HepG2 (cell line): ENCODE data around the gene ADSS1. TPM values are rescaled to one million over a fixed set of nuclear protein-coding genes. Genes with fewer than 3 reads are reported as not detected.

Experiments used
- CBFB ChIP-seq: sonication (generic); formaldehyde crosslinking; IDR thresholded peaks from 2 replicates; pipeline ENCODE4 v1.4.0; 2020; ENCODE audit warnings: missing genetic modification reagents
- CCDC6 ChIP-seq: sonication (generic); formaldehyde crosslinking; IDR thresholded peaks from 2 replicates; pipeline ENCODE4 v1.8.1; 2022; ENCODE audit warnings: mild to moderate bottlenecking, missing genetic modification reagents, moderate library complexity
- KDM5B ChIP-seq: sonication (generic); formaldehyde crosslinking; IDR thresholded peaks from 2 replicates; pipeline ENCODE4 v1.4.0; 2020; ENCODE audit warnings: missing genetic modification reagents, mild to moderate bottlenecking, borderline replicate concordance
- PAF1 ChIP-seq: IDR thresholded peaks from 2 replicates; pipeline ENCODE4 v1.6.1; 2016; ENCODE audit warnings: missing genetic modification reagents, missing compliant biosample characterization
- POLR2A ChIP-seq, 2 experiments: IDR thresholded peaks; 2 replicates each; pipeline ENCODE4 v1.6.1; 2011; ENCODE audit warnings: low read depth in 2 of 2, low read length in 2 of 2, mild to moderate bottlenecking in 1 of 2, moderate library complexity in 1 of 2; ENCODE audit not compliant: insufficient read depth in 1 of 2
- REPIN1 ChIP-seq: sonication (generic); formaldehyde crosslinking; IDR thresholded peaks from 2 replicates; pipeline ENCODE4 v1.8.0; 2022; ENCODE audit warnings: missing genetic modification reagents, low read depth, mild to moderate bottlenecking, borderline replicate concordance
- RFXANK ChIP-seq: IDR thresholded peaks from 2 replicates; pipeline ENCODE4 v1.6.1; 2016
- SMARCE1 ChIP-seq: fragments of 450-650 bp; IDR thresholded peaks from 2 replicates; pipeline ENCODE4 v1.6.1; 2017; ENCODE audit warnings: borderline replicate concordance
- ZNF468 ChIP-seq: sonication (generic); formaldehyde crosslinking; IDR thresholded peaks from 2 replicates; pipeline ENCODE4 v1.8.0; 2022; ENCODE audit warnings: mild to moderate bottlenecking, moderate library complexity, missing genetic modification reagents
- ZNF7 ChIP-seq: IDR thresholded peaks from 2 replicates; pipeline ENCODE4 v1.6.1; 2016; ENCODE audit warnings: missing biosample characterization, missing genetic modification reagents
- polyA plus RNA-seq, 8 experiments: library from polyadenylated mRNA; depleted of rRNA in 3 of 8; stranded (reverse) in 7 of 8; unstranded in 1 of 8; fragments of >200 nt; fragmentation: Illumina TruSeq in 4 of 8; extraction: Trizol in 4 of 8; gene quantifications; 2 replicates each; pipeline versions ENCODE4 v1.2.1 to v1.2.3, GENCODE V29; 2011 to 2016; ENCODE audit warnings: low read depth in 4 of 8, missing spikeins in 1 of 8, mixed read lengths in 1 of 8; ENCODE audit not compliant: insufficient read depth in 1 of 8
- total RNA-seq, 5 experiments: library from RNA; depleted of rRNA; stranded (reverse); fragments of >200 nt; fragmentation: Illumina TruSeq; extraction: Trizol; gene quantifications; 2 replicates each; pipeline ENCODE4 v1.2.3, GENCODE V29; 2016; ENCODE audit warnings: low read depth in 1 of 5
- TF ChIP-seq, protein P1 (sequence below), 2 experiments: IDR thresholded peaks; 2 replicates each; pipeline ENCODE4 v1.6.1; 2011 to 2012; ENCODE audit warnings: low read length in 2 of 2, borderline replicate concordance in 1 of 2, low read depth in 1 of 2, mild to moderate bottlenecking in 1 of 2, moderate library complexity in 1 of 2
- TF ChIP-seq, protein P2 (sequence below): sonication (generic); formaldehyde crosslinking; IDR thresholded peaks from 2 replicates; pipeline ENCODE4; 2020; ENCODE audit warnings: missing genetic modification reagents, mild to moderate bottlenecking, borderline replicate concordance
- TF ChIP-seq, protein P3 (sequence below): sonication (generic); formaldehyde crosslinking; IDR thresholded peaks from 2 replicates; pipeline ENCODE4 v1.4.0; 2020; ENCODE audit warnings: mild to moderate bottlenecking, missing genetic modification reagents
- TF ChIP-seq, protein P4 (sequence below): sonication (generic); formaldehyde crosslinking; IDR thresholded peaks from 2 replicates; pipeline ENCODE4 v1.5.0; 2020; ENCODE audit warnings: missing genetic modification reagents
- TF ChIP-seq, protein P5 (sequence below): sonication (generic); formaldehyde crosslinking; IDR thresholded peaks from 2 replicates; pipeline ENCODE4 v1.8.0; 2022; ENCODE audit warnings: missing genetic modification reagents, mild to moderate bottlenecking, moderate library complexity, borderline replicate concordance

ADSS1 gene
- total and polyA plus RNA-seq, 2 of the 13 experiments (the other 11 are each of a cell fraction or from before 2014, with no cell fraction given), result 1.0 to 36.7 TPM

DNA sequence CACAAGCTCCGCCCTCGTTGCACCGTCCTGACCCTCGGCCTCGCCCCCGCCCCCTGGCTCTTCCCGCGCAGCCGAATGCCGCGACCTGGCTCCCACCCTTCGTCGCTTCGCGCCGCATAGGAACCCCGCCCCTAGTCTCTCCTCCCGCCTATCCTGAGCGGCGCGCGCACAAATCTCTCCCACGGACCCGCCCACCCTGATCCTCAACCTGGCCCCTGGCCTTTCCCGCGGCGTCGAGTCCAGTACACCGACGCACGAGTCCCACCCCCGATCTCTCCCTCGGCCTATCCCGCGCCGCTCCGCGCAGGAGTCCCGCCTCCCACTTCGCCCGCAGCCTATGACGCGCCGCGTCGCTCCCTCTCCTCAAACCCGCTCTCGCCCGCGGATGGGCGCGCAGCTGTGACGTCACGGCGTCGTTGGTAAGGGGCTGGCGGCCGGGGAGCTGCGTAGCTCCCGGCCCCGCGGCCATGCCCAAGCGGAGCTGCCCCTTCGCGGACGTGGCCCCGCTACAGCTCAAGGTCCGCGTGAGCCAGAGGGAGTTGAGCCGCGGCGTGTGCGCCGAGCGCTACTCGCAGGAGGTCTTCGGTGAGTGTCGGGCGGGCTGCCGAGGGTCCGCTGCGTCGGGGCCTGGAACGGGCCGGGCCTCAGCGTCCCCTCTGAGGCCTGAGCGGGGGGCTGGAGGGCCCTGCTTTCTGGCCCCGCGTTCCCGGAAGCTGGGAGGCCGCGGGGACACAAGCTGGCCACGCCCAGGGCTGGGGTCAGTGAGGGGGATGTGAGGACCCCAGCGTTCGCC, 28.9 kb downstream of the ADSS1 start, which contains the start of gene SIVA1 (continued):
- TF ChIP-seq ZNF7 (CRISPR knock-in tag), result no peak
- TF ChIP-seq, protein P1, sequence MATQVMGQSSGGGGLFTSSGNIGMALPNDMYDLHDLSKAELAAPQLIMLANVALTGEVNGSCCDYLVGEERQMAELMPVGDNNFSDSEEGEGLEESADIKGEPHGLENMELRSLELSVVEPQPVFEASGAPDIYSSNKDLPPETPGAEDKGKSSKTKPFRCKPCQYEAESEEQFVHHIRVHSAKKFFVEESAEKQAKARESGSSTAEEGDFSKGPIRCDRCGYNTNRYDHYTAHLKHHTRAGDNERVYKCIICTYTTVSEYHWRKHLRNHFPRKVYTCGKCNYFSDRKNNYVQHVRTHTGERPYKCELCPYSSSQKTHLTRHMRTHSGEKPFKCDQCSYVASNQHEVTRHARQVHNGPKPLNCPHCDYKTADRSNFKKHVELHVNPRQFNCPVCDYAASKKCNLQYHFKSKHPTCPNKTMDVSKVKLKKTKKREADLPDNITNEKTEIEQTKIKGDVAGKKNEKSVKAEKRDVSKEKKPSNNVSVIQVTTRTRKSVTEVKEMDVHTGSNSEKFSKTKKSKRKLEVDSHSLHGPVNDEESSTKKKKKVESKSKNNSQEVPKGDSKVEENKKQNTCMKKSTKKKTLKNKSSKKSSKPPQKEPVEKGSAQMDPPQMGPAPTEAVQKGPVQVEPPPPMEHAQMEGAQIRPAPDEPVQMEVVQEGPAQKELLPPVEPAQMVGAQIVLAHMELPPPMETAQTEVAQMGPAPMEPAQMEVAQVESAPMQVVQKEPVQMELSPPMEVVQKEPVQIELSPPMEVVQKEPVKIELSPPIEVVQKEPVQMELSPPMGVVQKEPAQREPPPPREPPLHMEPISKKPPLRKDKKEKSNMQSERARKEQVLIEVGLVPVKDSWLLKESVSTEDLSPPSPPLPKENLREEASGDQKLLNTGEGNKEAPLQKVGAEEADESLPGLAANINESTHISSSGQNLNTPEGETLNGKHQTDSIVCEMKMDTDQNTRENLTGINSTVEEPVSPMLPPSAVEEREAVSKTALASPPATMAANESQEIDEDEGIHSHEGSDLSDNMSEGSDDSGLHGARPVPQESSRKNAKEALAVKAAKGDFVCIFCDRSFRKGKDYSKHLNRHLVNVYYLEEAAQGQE (IDR thresholded peaks at IDR 0.05; ENCODE audit: borderline replicate concordance in 1 of 2, low read depth in 1 of 2, low read length in 2 of 2), result no peak; a peak in 1 of 4 replicates
- TF ChIP-seq RFXANK, result no peak; the same call in 1 of the 2 replicates
- TF ChIP-seq ZNF468, result no peak
- peak; percentile 83 to 86 for TF ChIP-seq POLR2A (IDR thresholded peaks at IDR 0.05; ENCODE audit: insufficient read depth in 1 of 2, low read depth in 2 of 2, low read length in 2 of 2)
- TF ChIP-seq, protein P2, sequence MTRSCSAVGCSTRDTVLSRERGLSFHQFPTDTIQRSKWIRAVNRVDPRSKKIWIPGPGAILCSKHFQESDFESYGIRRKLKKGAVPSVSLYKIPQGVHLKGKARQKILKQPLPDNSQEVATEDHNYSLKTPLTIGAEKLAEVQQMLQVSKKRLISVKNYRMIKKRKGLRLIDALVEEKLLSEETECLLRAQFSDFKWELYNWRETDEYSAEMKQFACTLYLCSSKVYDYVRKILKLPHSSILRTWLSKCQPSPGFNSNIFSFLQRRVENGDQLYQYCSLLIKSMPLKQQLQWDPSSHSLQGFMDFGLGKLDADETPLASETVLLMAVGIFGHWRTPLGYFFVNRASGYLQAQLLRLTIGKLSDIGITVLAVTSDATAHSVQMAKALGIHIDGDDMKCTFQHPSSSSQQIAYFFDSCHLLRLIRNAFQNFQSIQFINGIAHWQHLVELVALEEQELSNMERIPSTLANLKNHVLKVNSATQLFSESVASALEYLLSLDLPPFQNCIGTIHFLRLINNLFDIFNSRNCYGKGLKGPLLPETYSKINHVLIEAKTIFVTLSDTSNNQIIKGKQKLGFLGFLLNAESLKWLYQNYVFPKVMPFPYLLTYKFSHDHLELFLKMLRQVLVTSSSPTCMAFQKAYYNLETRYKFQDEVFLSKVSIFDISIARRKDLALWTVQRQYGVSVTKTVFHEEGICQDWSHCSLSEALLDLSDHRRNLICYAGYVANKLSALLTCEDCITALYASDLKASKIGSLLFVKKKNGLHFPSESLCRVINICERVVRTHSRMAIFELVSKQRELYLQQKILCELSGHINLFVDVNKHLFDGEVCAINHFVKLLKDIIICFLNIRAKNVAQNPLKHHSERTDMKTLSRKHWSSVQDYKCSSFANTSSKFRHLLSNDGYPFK (CRISPR knock-in tag), result peak; percentile 79
- TF ChIP-seq, protein P3, sequence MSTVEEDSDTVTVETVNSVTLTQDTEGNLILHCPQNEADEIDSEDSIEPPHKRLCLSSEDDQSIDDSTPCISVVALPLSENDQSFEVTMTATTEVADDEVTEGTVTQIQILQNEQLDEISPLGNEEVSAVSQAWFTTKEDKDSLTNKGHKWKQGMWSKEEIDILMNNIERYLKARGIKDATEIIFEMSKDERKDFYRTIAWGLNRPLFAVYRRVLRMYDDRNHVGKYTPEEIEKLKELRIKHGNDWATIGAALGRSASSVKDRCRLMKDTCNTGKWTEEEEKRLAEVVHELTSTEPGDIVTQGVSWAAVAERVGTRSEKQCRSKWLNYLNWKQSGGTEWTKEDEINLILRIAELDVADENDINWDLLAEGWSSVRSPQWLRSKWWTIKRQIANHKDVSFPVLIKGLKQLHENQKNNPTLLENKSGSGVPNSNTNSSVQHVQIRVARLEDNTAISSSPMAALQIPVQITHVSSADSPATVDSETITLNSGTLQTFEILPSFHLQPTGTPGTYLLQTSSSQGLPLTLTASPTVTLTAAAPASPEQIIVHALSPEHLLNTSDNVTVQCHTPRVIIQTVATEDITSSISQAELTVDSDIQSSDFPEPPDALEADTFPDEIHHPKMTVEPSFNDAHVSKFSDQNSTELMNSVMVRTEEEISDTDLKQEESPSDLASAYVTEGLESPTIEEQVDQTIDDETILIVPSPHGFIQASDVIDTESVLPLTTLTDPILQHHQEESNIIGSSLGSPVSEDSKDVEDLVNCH (CRISPR knock-in tag), result no peak
- peak; percentile 53; the same call in 1 of the 2 replicates for TF ChIP-seq REPIN1 (CRISPR knock-in tag)
- TF ChIP-seq, protein P4, sequence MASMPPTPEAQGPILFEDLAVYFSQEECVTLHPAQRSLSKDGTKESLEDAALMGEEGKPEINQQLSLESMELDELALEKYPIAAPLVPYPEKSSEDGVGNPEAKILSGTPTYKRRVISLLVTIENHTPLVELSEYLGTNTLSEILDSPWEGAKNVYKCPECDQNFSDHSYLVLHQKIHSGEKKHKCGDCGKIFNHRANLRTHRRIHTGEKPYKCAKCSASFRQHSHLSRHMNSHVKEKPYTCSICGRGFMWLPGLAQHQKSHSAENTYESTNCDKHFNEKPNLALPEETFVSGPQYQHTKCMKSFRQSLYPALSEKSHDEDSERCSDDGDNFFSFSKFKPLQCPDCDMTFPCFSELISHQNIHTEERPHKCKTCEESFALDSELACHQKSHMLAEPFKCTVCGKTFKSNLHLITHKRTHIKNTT (CRISPR knock-in tag), result no peak
- peak; percentile 64; the same call in 1 of the 2 replicates for TF ChIP-seq CBFB (CRISPR knock-in tag)
- TF ChIP-seq SMARCE1, result no peak
- TF ChIP-seq, protein P5, sequence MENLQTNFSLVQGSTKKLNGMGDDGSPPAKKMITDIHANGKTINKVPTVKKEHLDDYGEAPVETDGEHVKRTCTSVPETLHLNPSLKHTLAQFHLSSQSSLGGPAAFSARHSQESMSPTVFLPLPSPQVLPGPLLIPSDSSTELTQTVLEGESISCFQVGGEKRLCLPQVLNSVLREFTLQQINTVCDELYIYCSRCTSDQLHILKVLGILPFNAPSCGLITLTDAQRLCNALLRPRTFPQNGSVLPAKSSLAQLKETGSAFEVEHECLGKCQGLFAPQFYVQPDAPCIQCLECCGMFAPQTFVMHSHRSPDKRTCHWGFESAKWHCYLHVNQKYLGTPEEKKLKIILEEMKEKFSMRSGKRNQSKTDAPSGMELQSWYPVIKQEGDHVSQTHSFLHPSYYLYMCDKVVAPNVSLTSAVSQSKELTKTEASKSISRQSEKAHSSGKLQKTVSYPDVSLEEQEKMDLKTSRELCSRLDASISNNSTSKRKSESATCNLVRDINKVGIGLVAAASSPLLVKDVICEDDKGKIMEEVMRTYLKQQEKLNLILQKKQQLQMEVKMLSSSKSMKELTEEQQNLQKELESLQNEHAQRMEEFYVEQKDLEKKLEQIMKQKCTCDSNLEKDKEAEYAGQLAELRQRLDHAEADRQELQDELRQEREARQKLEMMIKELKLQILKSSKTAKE, result peak; percentile 82
- peak; percentile 95; the same call in 1 of the 2 replicates for TF ChIP-seq CCDC6 (CRISPR knock-in tag)
- TF ChIP-seq KDM5B (CRISPR knock-in tag), result peak; percentile 76
- no peak; the same call in 1 of the 2 replicates for TF ChIP-seq PAF1 (CRISPR knock-in tag)
